ACHN (cell line): ENCODE measurements around the gene SLC35F3.

Source experiments
- DNase-seq: peaks from one replicate; pipeline ENCODE4 v3.0.0-alpha.2; 2015
- in situ Hi-C: cut with HindIII; loops from 2 replicates; pipeline ENCODE4 v1.10.0; 2017; ENCODE audit warnings: low sequenced_read_pairs, low pct_ligation_motif_present, low pct_unique_long_range_greater_than_20kb

The SLC35F3 gene

DNA sequence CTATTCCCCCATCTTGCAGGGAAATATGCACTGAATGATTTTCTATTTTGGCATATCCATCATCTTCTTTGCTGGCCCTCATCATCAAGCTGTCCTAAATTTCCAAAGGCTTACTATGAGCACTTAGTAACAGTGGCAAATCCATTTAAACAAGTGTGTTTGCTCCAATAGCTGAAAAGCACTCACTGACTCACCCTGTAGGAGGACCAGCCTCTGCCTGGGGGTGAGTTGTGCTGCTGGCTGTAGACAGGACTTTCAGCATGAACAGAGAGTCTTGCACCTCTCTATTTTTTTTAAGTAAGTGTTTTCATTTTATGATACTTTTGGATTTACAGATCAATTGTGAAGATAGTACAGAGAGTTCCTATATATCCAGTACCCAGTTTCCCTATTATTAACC is 97.3 kb downstream of the SLC35F3 start:
- peak; percentile 8 for DNase-seq
- in situ Hi-C loops, result no loop called here

DNA sequence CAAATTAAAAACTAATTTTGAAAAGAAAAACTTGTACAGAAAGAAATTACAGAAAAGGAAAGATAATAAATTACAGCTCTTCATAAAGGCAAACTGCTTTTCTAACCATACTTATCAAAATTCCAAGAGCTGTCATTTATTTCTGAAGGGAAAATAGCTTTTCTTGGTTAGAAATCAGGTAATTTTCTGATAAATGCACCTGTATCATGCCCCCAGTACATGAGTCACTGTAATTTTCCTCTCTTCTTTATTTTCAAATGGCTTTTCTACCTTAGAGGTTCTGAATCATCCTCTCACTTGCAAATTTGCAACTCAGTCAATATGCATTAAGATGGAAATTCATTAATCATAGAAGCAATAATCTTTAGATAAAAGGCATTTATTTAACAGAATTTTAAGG is 100.1 kb downstream of the SLC35F3 start:
- in situ Hi-C loops, result no loop called here
- no peak for DNase-seq

DNA sequence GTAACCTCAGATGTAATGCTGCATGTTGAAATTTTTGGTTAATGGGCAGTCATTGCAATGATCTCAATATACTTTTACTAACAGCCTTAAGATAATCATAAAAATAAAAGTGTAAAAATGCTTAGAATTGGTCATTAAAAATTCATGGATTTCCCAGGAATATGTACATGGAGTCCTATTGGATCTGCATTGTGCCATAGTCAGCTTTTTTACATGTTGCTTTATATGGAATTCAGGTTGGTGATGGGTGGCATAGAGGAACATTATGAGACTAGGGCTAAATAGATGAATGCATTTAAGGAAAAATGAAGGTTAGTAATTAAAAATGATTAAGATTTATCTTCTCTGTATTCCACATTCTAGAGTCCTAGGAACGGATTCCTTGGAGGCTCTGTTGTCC is 103.2 kb downstream of the SLC35F3 start:
- DNase-seq, result no peak
- in situ Hi-C loops, result no loop called here

DNA sequence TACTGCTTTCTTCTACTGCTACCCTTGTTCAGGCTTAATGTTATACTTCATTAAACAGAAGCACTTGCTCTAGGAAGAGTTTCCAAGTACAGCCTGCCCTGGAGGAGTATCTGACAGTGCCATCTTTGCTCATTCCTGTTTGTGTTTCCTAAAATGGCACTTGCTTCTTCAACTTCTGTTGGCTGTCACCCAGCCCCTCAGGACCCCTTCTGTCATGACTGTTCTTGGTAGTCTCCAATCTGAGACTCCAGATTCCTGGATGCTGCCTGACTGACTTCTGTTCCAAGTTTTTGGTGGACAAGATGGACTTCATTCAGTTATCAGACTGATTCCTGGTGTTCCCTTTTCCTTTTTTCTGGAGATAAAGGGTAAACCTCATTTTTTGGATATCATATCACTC is 104.1 kb downstream of the SLC35F3 start:
- DNase-seq, result no peak
- in situ Hi-C loops, result no loop called here

DNA sequence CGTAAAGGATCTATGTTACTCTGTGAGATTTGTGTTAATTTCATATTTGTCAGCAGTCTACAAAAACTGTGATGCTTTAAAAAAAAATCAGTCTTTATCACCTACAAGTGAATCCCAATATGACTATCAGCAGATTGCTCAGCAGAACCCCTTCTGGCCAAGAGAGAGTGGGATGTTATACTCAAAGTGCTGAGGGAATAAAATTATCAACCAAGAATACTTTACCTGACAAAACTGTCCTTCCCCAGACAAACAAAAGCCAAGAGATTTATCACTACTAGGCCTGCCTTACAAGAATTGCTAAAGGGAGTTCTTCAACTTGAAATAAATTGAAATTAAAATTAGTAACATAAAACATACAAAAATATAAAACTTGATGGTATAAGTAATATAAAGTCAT is 105.2 kb downstream of the SLC35F3 start:
- DNase-seq, result no peak
- in situ Hi-C loops, result no loop called here

DNA sequence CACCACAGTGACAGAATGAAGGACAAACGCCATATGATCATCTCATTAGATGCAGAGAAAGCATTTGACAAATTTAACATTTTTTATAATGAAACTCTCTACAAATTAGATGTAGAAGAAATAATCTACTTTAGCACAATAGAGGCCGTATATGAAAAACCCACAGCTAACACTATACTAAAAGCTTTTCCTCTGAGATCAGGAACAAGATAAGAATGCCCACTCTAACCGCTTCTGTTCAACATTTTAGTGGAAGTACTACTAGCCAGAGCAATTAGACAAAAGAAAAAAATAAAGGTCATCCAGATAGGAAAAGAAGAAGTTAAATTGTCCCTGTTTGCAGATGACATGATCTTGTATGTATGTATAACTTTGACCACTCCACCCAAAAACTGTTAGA is 109.7 kb downstream of the SLC35F3 start:
- no peak for DNase-seq
- in situ Hi-C loops, result no loop called here

DNA sequence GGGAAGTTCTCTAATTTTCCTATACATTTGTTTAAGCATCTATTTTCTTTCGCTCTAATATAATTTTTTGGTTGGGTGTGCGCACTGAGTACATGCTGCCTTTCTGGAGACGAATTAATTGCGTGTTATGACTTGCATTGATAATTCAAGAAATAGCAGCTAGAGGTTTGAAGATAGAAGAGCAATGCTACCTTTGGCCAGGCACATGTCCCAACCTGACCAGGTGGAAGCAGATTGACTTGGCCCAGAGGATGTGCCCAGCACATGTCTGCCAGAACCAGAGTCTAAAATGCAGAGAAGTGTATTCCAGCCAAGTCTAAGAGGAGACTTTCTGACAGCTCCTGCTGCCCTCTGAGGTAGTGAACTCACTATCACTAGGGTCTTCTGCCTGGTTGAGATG is 114.3 kb downstream of the SLC35F3 start:
- DNase-seq, result no peak
- in situ Hi-C loops, result no loop called here

DNA sequence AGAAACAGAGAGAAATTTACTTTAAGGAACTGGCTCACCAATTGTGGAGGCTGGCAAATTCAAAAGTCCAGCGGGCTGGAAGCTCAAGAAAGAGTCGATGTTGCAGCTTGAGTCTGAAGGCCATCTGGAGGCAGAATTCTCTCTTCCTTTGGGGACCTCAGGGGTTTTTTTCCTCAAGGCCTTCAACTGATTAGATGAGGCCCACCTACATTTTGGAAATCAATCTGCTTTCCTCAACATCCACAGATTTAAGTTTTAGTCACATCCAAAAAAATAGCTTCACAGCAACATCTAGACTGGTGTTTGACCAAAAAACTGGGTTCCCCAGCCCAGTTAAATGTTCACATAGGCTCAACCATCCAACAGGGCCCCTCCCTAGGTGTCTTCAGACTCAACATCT is 114.9 kb downstream of the SLC35F3 start:
- in situ Hi-C loops, result no loop called here
- no peak for DNase-seq

DNA sequence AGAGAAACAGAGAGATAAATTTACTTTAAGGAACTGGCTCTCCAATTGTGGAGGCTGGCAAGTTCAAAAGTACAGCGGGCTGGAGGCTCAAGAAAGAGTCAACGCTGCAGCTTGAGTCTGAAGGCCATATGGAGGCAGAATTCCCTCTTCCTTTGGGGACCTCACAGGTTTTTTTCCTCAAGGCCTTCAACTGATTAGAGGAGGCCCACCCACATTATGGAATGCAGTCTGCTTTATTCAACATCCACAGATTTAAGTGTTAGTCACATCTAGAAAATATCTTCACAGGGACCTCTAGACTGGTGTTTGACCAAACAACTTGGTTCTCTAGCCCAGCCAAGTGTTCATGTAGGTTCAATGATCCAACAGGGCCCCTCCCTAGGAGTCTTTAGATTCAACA is 117.8 kb downstream of the SLC35F3 start:
- in situ Hi-C loops, result no loop called here
- no peak for DNase-seq

DNA sequence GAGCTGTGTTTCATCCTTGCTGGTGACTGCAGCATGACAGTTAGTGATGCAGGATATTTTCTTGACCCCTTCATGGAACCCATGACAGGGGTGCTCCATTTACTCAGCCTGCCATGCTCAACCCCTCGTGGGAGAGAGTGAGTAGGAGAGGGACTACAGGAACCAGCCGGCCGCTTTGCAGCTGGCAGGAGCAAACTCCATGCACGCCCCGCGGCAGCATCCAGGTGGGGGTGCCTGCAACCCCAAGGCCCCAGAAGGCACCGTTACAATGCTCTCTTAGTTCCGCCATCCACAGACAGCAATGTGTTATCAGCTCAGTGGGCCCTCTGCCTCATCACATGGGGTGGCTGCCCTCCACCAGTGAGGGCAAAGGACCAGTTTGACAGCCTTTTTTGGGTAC is 135.1 kb downstream of the SLC35F3 start:
- in situ Hi-C loops, result no loop called here
- no peak for DNase-seq

DNA sequence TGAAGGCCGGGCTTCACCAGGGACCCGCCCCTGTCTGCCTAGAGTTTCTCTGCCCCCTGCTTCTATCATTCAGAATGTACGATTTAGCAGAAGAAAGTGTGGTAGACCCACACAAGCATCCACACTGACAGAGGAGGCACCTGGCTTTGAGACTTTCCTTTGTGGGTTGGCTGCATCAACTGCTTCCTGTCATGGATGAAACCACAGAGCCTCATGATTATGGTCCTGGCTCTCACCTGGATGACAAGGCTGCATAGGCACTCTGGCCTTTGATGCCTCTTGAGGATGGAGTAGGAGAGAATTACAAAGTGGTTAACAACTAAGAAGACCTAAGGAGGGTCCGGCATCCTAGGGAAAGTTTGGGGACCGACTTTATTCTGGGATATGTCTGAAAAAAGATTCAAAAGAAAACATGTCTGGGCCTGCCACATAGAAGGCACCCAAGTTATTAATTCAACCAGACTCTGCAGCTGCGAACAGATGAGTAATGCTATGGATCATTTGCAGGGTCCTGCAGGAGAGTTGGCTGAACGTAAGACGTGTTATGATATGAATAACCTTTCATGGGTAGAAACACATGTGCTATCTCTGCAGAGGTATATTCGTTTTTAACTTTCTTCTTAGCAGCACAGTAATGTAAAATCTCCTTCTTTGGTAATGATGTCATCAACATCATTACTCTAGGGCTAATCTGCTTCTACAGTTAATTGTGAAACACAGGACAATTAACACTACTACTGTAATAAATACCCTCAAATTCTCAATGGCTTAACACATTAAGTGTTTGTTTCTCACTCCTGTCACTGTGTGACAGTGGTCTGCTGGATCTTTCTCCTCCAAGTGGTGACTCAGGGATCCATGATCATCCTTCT is 136.2 kb downstream of the SLC35F3 start:
- peak; percentile 84 for DNase-seq
- in situ Hi-C loops, result no loop called here

DNA sequence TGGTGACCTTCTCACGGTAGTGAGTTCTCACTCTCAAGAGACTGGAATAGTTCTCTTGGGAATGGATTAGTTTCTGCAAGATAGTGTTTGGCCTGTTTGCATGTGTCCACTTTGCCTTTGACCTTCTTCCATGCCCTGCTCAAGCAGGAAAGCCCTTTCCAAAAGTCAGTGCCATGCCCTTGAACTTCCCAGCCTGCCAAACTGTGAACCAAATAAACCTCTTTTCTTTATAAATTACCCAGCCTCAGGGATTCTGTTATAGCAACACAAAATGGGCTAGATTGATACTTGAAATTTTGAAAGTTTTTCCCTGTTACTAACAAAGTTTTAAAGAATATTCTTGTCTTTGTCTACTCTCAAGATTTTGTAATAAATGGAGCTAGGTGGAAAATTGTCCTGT is 139.6 kb downstream of the SLC35F3 start:
- DNase-seq, result no peak
- in situ Hi-C loops, result no loop called here

DNA sequence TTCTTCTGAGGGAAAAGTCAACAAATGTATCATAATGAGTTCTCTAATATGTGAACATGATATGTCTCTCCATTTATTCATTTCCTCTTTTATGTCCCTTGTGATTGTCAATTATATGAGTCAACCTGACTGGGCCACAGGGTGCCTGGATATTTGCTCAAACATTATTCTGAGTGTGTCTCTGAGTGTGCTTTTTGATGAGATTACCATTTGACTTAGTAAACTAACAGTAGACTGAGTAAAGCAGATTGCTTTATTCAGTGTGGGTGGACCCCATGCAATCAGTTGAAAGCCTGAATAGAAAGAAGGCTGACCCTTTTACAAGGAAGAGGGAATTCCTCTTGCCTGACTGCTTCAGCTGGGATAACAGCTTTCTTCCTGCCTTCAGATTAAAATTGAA is 142.6 kb downstream of the SLC35F3 start:
- DNase-seq, result no peak
- in situ Hi-C loops, result no loop called here

DNA sequence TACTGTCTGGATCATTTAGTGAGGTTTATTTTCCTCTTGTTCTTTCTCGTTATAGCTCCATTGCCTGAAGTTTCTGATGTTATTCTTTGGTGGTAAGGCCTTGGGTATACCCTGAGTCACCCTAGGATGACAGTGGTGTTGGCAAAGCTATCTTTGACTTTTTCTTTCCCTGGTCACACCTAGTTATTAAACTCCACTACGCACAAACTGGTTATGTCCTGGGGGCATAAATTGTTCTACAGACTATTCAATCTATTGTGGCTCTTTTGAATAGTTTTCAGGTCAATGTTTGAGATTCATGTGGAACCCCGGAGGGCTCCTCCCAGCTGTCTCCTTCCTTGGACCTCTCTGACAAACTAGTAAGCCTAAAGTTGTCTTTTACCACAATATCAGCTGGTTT is 157.7 kb downstream of the SLC35F3 start:
- DNase-seq, result no peak
- in situ Hi-C loops, result no loop called here

DNA sequence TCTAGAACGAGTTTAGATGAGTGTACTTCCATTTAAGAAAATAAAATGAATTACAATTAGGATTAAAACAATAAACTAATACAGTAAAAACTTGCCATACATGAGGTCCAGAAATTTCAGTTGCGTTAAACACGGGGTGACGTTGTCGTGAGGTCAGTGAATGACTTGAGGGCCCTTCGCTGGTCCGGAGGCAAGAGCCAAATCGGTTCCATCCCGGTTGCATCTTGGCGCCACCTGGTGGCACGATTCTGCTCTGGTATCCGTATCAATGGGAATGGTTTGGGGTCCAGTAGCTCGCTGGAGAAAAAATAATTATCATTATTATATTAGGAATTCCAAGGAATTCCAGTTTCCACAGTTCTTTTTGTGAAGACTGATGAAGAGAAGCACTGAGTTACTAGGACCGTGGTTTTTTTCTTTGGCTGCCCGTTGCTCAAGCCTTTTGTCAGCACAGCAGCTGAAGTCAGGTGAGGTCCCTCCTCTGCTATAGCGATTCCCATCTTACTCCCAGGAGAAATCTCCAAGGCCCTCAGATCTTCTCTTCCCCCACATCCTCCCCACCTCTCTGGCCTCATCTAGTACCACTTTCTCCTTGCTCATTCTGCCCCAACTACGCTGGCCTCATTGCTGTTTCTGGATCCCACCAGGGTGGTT is 161.4 kb downstream of the SLC35F3 start:
- in situ Hi-C loops, result no loop called here
- peak; percentile 60 for DNase-seq

DNA sequence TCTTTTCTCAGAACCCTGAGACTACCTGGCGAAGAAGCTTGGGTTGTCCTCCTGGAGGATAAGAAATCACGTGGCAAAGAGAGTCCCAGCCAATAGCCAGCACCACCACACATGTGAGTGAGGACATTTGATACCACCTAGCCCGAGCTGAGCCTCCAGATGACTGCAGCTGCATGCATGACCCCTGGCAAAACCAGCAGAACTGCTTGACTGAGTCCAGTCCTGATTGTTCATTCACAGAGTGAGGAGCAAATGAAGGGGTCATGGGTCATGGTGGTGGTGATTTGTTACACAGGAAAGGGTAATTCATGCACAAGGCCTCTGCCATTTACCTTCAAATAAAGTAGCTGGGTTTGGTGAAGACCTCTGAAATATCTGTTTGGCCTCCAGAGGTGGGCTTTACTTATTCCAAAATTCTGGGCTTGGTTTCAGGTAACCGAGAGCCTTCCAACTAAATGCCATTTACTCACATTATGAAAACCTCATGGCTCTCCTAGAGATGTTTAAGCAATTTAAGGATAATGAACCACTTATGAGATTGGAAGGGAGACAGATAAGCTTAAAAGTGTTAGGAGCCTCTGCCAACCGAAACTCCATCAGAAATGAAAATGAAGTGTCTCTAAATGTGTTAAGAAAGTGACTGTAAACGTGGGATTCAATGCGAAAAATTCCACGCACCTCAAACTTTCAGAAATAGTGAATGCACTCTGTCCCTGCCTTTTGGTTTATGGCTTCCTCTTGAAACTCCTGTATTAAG is 163.3 kb downstream of the SLC35F3 start:
- no peak for DNase-seq
- in situ Hi-C loops, result no loop called here

DNA sequence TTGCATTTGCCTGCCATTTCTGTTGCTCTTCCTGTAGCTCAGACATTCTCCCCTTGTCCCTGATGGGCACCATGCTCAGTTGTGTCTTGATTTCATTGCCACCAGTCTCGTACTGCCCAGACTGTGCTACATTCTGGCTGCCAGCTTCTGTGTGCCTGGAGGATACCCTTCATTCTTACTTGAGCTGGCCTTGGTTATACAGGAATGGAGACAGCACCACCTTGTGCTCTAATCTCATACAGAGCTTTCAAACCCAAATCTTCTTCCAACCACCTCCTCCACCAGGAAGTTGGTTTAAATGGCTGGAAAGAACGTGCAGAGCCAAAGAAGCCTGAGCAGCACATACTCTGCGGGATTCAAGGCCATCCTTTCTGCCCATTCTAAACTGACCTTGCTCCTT is 165.3 kb downstream of the SLC35F3 start:
- DNase-seq, result peak; percentile 51
- in situ Hi-C loops, result no loop called here

DNA sequence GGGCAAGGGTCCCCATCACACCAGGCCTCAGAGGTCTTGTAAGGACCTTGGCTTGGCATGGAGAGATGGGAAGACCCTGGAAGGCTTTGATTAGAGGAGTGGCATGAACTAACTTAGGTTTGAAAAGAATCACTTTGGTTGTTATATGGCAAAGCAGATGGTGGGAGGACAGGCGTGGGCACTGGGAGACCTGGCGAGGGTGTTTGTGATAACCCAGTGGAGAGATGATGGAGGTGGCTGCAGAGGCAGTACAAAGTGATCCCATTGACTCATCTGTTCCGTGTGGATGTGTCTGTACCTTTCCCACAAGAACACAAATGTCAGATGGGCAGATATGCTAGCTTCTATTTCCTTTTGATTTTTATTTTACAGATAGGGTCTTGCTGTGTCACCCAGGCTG is 168.3 kb downstream of the SLC35F3 start:
- DNase-seq, result no peak
- in situ Hi-C loops, result no loop called here

DNA sequence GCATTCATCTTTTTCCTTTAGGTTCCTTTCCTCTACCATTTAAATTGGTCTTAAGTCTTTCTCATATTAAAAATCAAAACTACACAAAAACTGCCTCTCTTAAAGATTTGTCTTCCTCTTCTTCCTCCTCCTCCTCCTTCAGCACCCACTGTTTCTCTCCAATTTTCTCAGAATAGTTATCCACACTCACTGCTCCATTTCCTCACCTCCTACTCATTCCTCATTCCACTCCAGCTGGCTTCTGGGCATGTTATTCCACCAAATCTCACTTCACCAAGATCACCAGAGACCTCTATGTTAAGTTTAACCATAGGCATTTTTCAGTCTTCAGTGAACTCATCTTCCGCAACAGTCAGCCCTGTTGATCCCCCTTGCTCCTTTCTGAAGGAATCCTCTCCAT is 173.7 kb downstream of the SLC35F3 start:
- in situ Hi-C loops, result no loop called here

DNA sequence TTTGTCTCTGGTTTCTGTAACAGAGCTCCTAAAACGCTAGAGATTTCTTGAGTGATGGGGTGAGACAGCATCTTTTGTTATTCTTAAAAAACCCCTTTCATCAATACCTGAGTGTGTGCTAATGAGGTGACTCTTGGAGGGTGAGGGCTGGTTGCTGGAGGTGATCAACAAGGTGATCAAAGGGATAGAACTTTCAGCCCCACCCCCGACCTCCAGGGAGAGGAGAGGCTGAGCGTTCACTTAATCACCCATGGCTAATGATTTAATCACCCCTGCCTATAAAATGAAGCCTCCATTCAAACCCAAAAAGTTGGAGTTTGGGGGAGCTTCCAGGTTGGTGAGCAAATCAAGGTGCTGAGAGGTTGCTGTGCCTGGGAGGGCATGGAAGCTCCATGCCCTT is 175.4 kb downstream of the SLC35F3 start:
- DNase-seq, result no peak
- in situ Hi-C loops, result no loop called here

More for the DNA sequence above, 173.7 kb downstream of the SLC35F3 start:
- no peak for DNase-seq
